Tibial nerve (tissue), 4 donors: ENCODE measurements around the gene KRTAP5-7.

ENCODE experiments used
- EP300 ChIP-seq, 2 donors: sonication (generic); formaldehyde crosslinking; IDR thresholded peaks; one replicate each; pipeline ENCODE4 v1.6.1; 2017; ENCODE audit warnings: antibody characterized with exemption in 2 of 2, mild to moderate bottlenecking in 1 of 2
- POLR2A ChIP-seq, 2 donors: fragments of 450-650 bp; IDR thresholded peaks; one replicate each; pipeline ENCODE4 v1.6.1; 2017; ENCODE audit warnings: antibody characterized with exemption in 2 of 2, mild to moderate bottlenecking in 2 of 2, moderate library complexity in 2 of 2
- TF ChIP-seq, protein P1 (sequence below), 5 experiments: fragments of 200-600 bp in 3 of 5; fragments of 450-650 bp in 2 of 5; sonication (generic) in 3 of 5; IDR thresholded peaks; one replicate each; pipeline ENCODE4 v1.5.1; 2016 to 2019; ENCODE audit warnings: antibody characterized with exemption in 5 of 5, mild to moderate bottlenecking in 3 of 5, moderate library complexity in 2 of 5

DNA sequence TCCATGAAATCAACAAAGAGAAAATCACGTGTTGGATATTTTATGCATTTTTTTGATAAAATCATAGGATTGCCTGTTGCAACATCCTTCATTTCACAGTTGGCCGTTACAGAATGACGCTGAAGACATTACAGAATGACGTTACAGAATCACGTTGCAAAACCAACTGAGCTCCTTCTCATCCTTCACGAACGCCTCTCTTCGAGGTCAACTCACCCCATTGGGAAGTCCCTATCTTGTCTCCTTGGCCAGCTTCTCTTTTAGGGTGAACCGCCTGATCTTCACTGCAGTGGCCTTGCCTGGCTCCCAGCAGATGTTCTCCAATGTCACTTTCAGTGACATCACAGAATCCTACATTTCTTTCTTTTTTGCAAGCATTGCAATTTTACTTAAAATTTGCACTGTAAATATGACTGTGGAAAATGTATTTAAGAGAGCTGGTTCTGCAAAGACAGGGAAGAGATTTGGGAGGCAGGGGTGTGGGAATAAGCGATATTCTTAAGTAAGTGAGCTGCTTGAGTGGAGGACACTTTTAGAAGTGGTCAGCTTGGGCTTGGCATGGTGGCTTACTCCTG, 5.1 kb downstream of the KRTAP5-7 start:
- TF ChIP-seq EP300 (IDR thresholded peaks at IDR 0.05) (no peak), POLR2A (IDR thresholded peaks at IDR 0.05) (no peak)
- TF ChIP-seq, protein P1, sequence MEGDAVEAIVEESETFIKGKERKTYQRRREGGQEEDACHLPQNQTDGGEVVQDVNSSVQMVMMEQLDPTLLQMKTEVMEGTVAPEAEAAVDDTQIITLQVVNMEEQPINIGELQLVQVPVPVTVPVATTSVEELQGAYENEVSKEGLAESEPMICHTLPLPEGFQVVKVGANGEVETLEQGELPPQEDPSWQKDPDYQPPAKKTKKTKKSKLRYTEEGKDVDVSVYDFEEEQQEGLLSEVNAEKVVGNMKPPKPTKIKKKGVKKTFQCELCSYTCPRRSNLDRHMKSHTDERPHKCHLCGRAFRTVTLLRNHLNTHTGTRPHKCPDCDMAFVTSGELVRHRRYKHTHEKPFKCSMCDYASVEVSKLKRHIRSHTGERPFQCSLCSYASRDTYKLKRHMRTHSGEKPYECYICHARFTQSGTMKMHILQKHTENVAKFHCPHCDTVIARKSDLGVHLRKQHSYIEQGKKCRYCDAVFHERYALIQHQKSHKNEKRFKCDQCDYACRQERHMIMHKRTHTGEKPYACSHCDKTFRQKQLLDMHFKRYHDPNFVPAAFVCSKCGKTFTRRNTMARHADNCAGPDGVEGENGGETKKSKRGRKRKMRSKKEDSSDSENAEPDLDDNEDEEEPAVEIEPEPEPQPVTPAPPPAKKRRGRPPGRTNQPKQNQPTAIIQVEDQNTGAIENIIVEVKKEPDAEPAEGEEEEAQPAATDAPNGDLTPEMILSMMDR (IDR thresholded peaks at IDR 0.05): no peak
